Neural cell (in vitro differentiated cells): ENCODE results near the gene NSL1. TPM values are rescaled to one million over a fixed set of nuclear protein-coding genes. Genes with fewer than 3 reads are reported as not detected.
A peak's percentile ranks its signal among the peaks of the same experiment; 100 is the strongest.

Experiments
- H2AFZ ChIP-seq: fragments of 200-600, 300-800 bp; sonication (generic), shearing (Covaris generic); 2 replicates; pipeline ENCODE4 v1.6.0; 2014; ENCODE audit warnings: low read depth, mild to moderate bottlenecking, antibody characterized with exemption, low read length, moderate library complexity
- H3F3A ChIP-seq: fragments of 200-600 bp; shearing (Covaris generic); 2 replicates; pipeline ENCODE4 v1.6.1; 2016; ENCODE audit warnings: mild to moderate bottlenecking, moderate library complexity, mixed read lengths, antibody characterized with exemption, low read length; ENCODE audit not compliant: insufficient read depth, poor library complexity, severe bottlenecking
- H3K27ac ChIP-seq: fragments of 200-600, 300-800 bp; sonication (generic), shearing (Covaris generic); 2 replicates; pipeline ENCODE4 v1.5.1; 2014; ENCODE audit warnings: mild to moderate bottlenecking, low read length, moderate library complexity
- H3K27me3 ChIP-seq: fragments of 300-800, 200-600 bp; sonication (generic), shearing (Covaris generic); 2 replicates; pipeline ENCODE4 v1.6.0; 2014; ENCODE audit warnings: mild to moderate bottlenecking, low read depth, low read length, moderate library complexity; ENCODE audit not compliant: insufficient read depth
- H3K36me3 ChIP-seq: fragments of 300-800, 200-600 bp; sonication (generic), shearing (Covaris generic); 2 replicates; pipeline ENCODE4 v1.5.1; 2014; ENCODE audit warnings: mild to moderate bottlenecking, antibody characterized with exemption, low read length, moderate library complexity; ENCODE audit not compliant: insufficient read depth
- H3K4me2 ChIP-seq: fragments of 300-800, 200-600 bp; sonication (generic), shearing (Covaris generic); 2 replicates; pipeline ENCODE4 v1.6.0; 2014; ENCODE audit warnings: mild to moderate bottlenecking, low read length
- H3K4me3 ChIP-seq: fragments of 300-800, 200-600 bp; sonication (generic), shearing (Covaris generic); 2 replicates; pipeline ENCODE4 v1.5.1; 2014; ENCODE audit warnings: mild to moderate bottlenecking, low read length, moderate library complexity
- H3K79me2 ChIP-seq: fragments of 200-600 bp; shearing (Covaris generic); replicated peaks from 2 replicates; pipeline ENCODE4 v1.6.0; 2014; ENCODE audit warnings: mild to moderate bottlenecking, low read length, moderate library complexity; ENCODE audit not compliant: insufficient read depth
- H3K9ac ChIP-seq: fragments of 300-800, 200-600 bp; sonication (generic), shearing (Covaris generic); 2 replicates; pipeline ENCODE4 v1.6.1; 2016; ENCODE audit warnings: mild to moderate bottlenecking, low read length, mixed read lengths
- H3K9me2 ChIP-seq: fragments of 200-600 bp; shearing (Covaris generic); 2 replicates; pipeline ENCODE4 v1.6.1; 2016; ENCODE audit warnings: mild to moderate bottlenecking, low read length, mixed read lengths; ENCODE audit not compliant: insufficient read depth
- H3K9me3 ChIP-seq: fragments of 200-600, 300-800 bp; sonication (generic), shearing (Covaris generic); 2 replicates; pipeline ENCODE4 v1.6.1; 2016; ENCODE audit warnings: mild to moderate bottlenecking, mixed run types, low read length, moderate library complexity, mixed read lengths
- H4K20me1 ChIP-seq: fragments of 200-600 bp; shearing (Covaris generic); 2 replicates; pipeline ENCODE4 v1.6.1; 2016; ENCODE audit warnings: mild to moderate bottlenecking, mixed run types; ENCODE audit not compliant: insufficient read depth
- EP300 ChIP-seq: fragments of 450-650 bp; conservative IDR thresholded peaks from 2 replicates; pipeline ENCODE4 v1.6.1; 2014; ENCODE audit warnings: antibody characterized with exemption, mild to moderate bottlenecking, moderate library complexity; ENCODE audit not compliant: poor library complexity, severe bottlenecking
- EZH2 ChIP-seq: fragments of 200-600, 300-800 bp; shearing (Covaris generic), sonication (generic); IDR thresholded peaks from 2 replicates; pipeline ENCODE4 v1.6.1; 2014; ENCODE audit warnings: antibody characterized with exemption, low read length, borderline replicate concordance, mild to moderate bottlenecking; ENCODE audit not compliant: insufficient read depth, poor library complexity, severe bottlenecking
- MXI1 ChIP-seq: fragments of 450-650 bp; conservative IDR thresholded peaks from 2 replicates; pipeline ENCODE4 v1.6.1; 2014; ENCODE audit warnings: antibody characterized with exemption, mild to moderate bottlenecking; ENCODE audit not compliant: poor library complexity, severe bottlenecking
- POLR2AphosphoS5 ChIP-seq: IDR thresholded peaks from 2 replicates; pipeline ENCODE4 v1.6.1; 2012
- RAD21 ChIP-seq: fragments of 450-650 bp; conservative IDR thresholded peaks from 2 replicates; pipeline ENCODE4 v1.6.1; 2014; ENCODE audit warnings: antibody characterized with exemption, mild to moderate bottlenecking, moderate library complexity
- REST ChIP-seq: IDR thresholded peaks from 2 replicates; pipeline ENCODE4 v1.6.1; 2012; ENCODE audit warnings: borderline replicate concordance
- SMC3 ChIP-seq: fragments of 450-650 bp; conservative IDR thresholded peaks from 2 replicates; pipeline ENCODE4 v1.6.1; 2014; ENCODE audit warnings: antibody characterized with exemption, mild to moderate bottlenecking, moderate library complexity; ENCODE audit not compliant: poor library complexity
- TAF1 ChIP-seq: IDR thresholded peaks from 2 replicates; pipeline ENCODE4 v1.6.1; 2012; ENCODE audit warnings: low read depth
- polyA plus RNA-seq: library from polyadenylated mRNA; depleted of rRNA; stranded (reverse); fragments of >200 nt; gene quantifications from 2 replicates; pipeline ENCODE4 v1.2.3, GENCODE V29; 2014
- TF ChIP-seq, protein P1 (sequence below): fragments of 450-650 bp; IDR thresholded peaks from 2 replicates; pipeline ENCODE4 v1.5.1; 2014; ENCODE audit warnings: antibody characterized with exemption, mild to moderate bottlenecking, moderate library complexity; ENCODE audit not compliant: poor library complexity, severe bottlenecking

The NSL1 gene
- polyA plus RNA-seq, 1 donor from 2014 or later, result 40.4 TPM

- H3K27me3 ChIP-seq, result no peaks in the 10 kb centered on the region
- H3K79me2 ChIP-seq, result peaks cover 3% of the 10 kb centered on the region
- H3K9ac ChIP-seq, result no peak overlapping the region
- no peak overlapping the region for H3K27ac ChIP-seq
- no peaks in the 10 kb centered on the region for H3F3A ChIP-seq
- H4K20me1 ChIP-seq, result no peaks in the 10 kb centered on the region
- H3K36me3 ChIP-seq, result peaks cover 4% of the 10 kb centered on the region
- no peaks in the 10 kb centered on the region for H3K9me3 ChIP-seq
- H3K4me3 ChIP-seq, result no peak overlapping the region
- no peak overlapping the region for H2AFZ ChIP-seq
- TF ChIP-seq, protein P1, sequence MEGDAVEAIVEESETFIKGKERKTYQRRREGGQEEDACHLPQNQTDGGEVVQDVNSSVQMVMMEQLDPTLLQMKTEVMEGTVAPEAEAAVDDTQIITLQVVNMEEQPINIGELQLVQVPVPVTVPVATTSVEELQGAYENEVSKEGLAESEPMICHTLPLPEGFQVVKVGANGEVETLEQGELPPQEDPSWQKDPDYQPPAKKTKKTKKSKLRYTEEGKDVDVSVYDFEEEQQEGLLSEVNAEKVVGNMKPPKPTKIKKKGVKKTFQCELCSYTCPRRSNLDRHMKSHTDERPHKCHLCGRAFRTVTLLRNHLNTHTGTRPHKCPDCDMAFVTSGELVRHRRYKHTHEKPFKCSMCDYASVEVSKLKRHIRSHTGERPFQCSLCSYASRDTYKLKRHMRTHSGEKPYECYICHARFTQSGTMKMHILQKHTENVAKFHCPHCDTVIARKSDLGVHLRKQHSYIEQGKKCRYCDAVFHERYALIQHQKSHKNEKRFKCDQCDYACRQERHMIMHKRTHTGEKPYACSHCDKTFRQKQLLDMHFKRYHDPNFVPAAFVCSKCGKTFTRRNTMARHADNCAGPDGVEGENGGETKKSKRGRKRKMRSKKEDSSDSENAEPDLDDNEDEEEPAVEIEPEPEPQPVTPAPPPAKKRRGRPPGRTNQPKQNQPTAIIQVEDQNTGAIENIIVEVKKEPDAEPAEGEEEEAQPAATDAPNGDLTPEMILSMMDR, result peak; percentile 44
- TF ChIP-seq EZH2 (no peak), POLR2AphosphoS5 (no peak), TAF1 (no peak), SMC3 (peak; percentile 19), REST (no peak), MXI1 (no peak), RAD21 (no peak)
- H3K9me2 ChIP-seq, result no peaks in the 10 kb centered on the region
- no peak overlapping the region for H3K4me2 ChIP-seq
Observed at GRCh38 chr1:212749821-212750535, 41.6 kb downstream of the NSL1 start.

- H3K4me2 ChIP-seq, result no peak overlapping the region
- no peak overlapping the region for H2AFZ ChIP-seq
- no peak overlapping the region for H3K9ac ChIP-seq
- no peaks in the 10 kb centered on the region for H3F3A ChIP-seq
- H3K79me2 ChIP-seq, result no peaks in the 10 kb centered on the region
- H3K36me3 ChIP-seq, result peaks cover 4% of the 10 kb centered on the region
- TF ChIP-seq MXI1 (no peak), EZH2 (no peak), RAD21 (no peak), TAF1 (no peak), REST (no peak), POLR2AphosphoS5 (no peak), SMC3 (no peak), EP300 (no peak)
- TF ChIP-seq, protein P1, result no peak
- H3K9me2 ChIP-seq, result no peaks in the 10 kb centered on the region
- no peaks in the 10 kb centered on the region for H3K9me3 ChIP-seq
- no peaks in the 10 kb centered on the region for H3K27me3 ChIP-seq
- no peak overlapping the region for H3K4me3 ChIP-seq
- H4K20me1 ChIP-seq, result no peaks in the 10 kb centered on the region
- H3K27ac ChIP-seq, result no peak overlapping the region
Observed at GRCh38 chr1:212746546-212746945, 45.0 kb downstream of the NSL1 start.
